NCI-H226 (cell line): ENCODE data around the gene APOC4.
"Not testable (repeated sequence)": the region's sequence is repeated elsewhere in the genome, so short reads cannot be mapped to it uniquely, and the experiment has no call there.

Experiments used
- DNase-seq: peaks from one replicate; pipeline ENCODE4 v3.0.0-alpha.2; 2015

Gene APOC4

DNA sequence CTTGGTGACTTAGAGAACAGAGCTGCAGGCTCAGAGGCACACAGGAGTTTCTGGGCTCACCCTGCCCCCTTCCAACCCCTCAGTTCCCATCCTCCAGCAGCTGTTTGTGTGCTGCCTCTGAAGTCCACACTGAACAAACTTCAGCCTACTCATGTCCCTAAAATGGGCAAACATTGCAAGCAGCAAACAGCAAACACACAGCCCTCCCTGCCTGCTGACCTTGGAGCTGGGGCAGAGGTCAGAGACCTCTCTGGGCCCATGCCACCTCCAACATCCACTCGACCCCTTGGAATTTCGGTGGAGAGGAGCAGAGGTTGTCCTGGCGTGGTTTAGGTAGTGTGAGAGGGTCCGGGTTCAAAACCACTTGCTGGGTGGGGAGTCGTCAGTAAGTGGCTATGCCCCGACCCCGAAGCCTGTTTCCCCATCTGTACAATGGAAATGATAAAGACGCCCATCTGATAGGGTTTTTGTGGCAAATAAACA is 17.8 kb upstream of the APOC4 start:
- no peak for DNase-seq

DNA sequence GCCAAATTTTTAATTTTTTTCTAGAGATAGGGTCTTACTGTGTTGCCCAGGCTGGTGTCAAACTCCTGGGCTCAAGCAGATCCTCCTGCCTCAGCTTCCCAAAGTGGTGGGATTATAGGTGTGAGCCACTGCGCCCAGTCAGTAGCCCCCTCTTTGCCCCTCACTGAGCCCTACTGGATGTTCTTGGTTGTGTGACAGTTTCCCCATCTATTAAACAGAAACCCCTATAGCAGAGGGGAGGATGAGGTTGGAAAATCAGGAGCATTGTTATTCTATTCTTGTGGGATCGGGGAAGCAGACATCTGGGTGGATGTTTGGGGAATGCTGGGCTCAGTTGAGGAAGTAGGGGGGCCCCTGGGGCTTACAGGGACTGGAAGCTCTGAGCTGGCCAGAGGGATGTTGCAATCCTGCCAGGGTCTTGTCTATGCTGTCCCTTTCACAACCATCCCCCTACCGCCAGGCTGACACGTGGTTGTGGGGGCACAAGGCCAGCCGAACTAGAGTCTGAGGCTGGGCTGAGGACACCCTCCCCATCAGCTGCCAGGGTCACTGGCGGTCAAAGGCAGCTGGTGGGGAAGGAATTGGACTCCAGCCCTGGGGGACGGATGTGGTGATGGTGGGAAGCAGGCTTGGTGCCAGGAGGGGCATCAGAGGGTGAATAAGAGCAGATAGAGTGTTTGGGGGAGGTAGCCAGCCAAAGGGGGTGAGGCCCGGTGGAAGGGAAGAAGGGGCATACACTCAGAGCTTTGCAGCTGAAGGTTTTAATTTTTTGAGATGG is 16.7 kb upstream of the APOC4 start:
- DNase-seq: no peak

DNA sequence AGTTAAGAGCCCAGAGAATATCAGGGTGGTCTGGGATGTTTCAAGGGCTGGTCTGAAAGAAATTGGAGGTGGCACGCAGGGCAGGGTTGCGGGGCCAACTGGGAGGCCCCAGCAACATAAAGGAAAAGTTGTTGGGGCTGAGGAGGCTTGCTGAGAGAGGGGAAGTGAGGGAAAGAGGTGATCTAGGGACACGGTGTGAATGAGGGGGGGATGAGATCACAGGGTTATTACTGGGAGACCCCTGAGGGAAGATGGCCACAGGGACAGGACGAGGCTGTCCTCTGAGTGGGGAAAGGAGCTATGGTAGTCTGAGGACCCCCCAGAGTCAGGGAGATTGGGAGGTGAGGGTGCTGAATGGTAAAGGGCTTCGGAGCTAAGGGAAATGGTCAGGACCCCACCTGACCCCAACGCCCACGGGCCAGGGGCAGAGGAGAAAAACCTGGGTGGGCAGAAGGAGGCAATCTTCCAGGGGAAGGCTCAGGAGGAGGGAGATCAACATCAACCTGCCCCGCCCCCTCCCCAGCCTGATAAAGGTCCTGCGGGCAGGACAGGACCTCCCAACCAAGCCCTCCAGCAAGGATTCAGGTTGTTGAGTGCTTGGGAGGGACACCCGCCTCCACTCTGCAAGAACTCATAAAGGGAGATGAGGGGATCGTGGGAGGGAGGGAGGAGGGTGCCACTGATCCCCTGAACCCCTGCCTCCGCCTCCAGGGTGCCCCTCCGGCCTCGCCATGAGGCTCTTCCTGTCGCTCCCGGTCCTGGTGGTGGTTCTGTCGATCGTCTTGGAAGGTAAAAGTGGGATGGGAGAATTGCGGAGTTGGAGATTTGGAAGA is 15.6 kb upstream of the APOC4 start:
- not testable (repeated sequence) for DNase-seq

DNA sequence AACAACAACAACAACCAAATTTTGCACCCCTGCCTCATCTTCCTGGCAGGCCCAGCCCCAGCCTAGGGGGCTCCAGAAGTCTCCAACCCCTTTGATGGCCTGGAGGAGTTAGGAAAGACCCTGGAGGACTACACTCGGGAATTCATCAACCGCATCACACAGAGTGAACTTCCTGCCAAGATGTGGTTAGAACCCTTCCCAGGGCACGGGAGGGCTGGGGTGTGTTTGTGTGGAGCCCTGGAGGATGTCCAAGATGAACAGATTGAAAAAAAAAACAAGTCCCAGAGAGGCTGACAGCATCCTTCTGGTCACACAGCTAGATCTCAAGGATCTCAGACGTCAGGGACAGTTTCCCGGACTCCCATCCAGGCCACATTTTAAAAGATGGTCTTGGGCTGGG is 14.3 kb upstream of the APOC4 start:
- DNase-seq: peak; percentile 33

DNA sequence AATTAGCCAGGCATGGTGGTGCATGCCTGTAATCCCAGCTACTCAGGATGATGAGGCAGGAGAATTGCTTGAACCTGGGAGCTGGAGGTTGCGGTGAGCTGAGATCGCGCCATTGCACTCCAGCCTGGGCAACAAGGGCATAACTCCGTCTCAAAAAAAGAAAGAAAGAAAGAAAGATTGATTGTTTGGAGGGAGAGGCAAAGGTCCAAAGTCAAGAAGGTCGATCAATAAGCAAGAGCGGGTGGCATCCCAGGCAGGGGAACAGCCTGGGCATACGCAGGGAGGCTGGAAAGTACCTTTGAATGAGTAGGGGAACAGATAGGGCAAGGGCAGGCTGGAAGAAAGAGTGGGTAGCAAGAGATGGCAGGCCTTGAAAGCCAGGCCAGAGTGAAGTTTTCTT is 11.9 kb upstream of the APOC4 start:
- no peak for DNase-seq

DNA sequence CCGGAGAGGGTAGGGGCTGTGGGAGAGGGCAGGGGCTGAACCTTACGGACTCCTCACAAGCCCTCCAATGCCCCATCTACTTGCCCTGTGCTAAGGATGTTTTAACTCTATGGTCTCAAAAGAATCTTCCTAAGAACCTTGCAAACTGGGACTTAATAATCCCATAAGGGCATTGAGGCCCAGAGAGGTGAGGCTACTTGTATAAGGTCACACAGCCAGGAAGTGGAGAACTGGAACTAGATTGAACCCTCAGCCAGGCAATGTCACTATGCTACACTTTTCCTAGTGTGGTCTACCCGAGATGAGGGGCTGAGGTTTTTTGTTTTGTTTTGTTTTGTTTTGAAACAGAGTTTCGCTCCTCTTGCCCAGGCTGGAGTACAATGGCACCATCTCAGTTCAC is 10.5 kb upstream of the APOC4 start:
- no peak for DNase-seq

DNA sequence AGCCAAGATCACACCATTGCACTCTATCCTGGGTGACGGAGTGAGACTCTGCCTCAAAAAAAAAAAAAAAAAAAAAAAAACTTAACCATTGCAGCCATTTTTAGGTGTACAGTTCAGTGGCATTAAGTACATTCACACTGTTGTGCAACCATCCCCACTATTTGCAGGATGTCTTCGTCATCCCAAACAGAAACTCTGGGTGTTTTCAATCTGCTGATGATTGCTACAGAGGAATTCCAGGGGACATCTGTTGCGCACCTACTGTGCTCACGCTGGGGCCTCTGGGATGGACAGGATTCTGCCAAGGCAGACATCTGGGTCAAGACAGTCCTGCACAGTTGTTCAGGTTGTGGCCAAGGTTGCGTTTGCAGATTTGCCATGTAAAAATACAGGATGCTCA is 2.4 kb upstream of the APOC4 start:
- DNase-seq: no peak

DNA sequence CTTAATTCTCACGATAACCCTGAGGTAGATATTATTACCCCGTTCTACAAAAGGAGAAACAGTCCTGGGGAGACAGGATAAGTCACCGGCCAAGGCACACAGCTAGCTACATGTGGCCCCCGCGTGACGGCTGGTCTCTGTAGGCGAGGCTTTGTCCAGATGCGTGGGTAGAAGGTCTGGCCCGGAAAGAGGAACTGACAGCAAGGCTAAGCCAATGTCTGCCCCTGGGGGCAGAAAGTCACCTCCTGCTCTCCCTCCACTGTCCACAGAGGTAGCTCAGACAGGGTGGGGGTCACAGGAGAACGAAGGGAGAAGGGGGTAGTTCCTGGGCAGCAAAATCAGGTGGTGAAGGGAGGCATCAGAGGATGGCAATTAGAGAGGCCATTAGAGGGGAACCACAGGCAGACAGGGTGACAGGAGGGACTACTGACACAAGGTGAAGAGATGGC is 1.8 kb downstream of the APOC4 start:
- no peak for DNase-seq

DNA sequence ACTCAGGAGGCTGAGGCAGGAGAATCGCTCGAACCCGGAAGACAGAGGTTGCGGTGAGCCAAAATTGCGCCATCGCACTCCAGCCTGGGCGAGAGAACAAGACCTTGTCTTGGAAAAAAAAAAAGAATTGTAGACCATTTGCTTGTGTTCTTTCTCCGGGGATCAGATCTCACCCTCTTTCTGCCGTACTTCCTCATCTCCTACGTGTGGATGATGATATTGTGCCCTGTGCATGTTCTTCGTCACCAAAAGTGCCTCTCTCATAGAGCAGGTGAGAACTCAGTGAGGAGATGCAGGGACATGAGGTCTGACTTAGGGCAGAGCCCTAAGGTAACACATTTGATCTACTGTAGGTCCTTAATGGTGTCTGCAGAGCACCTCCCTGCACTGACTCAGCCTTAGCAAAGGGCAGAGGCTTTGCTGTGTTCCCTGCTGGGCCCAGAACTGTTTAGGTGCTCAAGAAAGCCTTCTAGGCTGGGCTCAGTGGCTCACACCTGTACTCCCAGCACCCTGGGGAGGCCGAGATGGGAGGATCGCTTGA is 5.1 kb downstream of the APOC4 start:
- no peak for DNase-seq

DNA sequence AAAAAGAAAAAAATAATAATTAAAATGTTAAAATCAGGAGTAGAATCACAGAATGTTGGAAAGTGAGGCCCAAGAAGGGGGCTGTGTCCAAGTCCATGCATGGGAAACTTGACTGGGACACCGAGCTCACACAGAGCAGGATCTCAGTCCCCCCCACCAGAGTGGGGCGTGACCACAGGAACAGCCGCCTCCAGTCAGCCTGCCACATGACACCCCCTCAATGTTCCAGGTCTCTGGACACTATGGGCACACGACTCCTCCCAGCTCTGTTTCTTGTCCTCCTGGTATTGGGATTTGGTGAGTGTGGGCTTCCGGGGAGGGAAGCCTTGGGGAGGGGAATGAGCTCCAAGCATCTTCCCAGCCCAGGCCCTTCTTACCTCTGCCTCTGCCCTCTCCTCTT is 6.2 kb downstream of the APOC4 start:
- DNase-seq: no peak

DNA sequence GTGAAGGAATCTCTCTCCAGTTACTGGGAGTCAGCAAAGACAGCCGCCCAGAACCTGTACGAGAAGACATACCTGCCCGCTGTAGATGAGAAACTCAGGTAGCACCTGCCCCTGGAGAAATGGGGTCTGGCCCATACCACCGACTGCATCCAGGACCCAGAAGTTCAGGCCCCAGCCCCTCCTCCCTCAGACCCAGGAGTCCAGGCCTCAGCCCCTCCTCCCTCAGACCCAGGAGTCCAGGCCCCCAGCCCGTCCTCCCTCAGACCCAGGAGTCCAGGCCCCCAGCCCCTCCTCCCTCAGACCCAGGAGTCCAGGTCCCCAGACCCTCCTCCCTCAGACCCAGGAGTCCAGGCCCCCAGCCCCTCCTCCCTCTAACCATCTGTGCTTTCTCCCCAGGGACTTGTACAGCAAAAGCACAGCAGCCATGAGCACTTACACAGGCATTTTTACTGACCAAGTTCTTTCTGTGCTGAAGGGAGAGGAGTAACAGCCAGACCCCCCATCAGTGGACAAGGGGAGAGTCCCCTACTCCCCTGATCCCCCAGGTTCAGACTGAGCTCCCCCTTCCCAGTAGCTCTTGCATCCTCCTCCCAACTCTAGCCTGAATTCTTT is 6.8 kb downstream of the APOC4 start:
- no peak for DNase-seq

DNA sequence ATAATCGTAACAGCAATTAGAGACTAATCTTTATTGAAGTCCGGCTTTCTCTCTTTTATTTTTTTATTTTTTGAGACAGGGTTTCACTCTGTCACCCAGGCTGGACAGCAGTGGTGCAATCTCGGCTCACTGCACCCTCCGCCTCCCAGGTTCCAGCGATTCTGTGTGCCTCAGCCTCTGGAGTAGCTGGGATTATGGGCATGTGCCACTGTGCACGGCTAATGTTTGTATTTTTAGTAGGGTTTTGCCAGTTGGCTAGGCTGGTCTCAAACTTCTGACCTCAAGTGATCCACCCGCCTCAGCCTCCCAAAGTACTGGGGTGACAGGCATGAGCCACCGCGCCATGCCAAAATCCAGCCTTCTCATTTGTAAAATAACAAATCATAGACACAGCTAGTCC is 7.5 kb downstream of the APOC4 start:
- no peak for DNase-seq

DNA sequence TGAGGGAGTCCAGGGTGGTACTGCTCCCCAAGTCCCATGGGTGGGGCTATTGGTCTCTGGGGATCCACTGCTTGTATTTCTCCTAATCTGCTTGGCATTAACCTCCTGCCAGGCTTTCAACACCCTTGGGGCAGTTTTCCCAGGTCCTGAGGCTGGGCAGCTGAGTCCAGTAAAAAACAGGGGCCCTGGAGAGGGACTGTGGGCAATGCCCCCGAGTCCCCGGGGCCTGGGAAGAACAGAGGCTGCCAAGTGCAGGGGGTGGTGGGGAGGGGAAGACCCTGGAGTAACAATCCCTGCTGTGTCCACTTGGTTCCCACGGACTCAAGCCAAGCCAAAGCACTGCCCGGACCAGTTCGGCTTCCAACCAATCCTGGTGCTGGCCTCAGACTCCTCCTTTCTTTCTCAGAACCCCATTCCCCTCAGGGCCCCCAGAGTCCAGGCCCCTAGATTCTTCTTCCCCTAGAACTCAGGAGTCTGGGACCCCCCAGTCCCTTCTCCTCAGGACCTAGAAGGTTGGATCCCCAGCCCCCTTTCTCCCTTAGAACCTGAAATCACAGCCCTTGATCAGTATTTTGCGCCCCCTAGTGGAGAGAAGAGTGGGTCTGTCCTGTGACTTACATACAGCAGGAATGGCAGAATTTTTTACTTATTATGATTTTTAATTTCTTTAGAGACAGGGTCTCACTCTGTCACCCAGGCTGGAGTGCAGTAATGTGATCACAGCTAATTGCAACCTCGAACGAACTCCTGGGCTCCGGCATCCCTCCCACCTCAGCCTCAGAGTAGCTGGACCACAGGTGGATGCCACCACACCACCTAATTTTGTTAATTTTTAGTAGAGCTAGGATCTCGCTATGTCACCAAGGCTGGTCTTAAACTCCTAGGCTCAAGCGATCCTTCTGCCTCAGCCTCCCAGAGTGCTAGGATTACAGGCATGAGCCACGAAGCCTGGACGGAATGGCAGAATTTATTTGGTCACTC is 9.4 kb downstream of the APOC4 start:
- DNase-seq: peak; percentile 42

DNA sequence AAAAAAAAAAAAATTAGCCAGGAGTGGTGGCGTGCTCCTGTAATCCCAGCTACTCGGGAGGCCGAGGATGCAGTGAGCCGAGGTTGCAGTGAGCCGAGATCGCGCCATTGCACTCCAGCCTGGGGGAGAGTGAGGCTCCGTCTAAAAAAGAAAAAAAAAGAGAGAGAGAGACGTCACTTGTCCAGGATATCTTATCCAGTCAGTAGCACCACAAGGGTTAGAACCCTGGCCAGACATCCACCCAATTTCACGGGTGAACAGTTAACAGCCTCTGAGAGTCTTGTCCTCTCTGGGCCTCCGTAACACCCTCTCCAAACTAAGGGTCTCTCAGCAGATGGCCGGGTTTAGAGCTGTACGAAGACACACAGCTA is 12.2 kb downstream of the APOC4 start:
- no peak for DNase-seq

DNA sequence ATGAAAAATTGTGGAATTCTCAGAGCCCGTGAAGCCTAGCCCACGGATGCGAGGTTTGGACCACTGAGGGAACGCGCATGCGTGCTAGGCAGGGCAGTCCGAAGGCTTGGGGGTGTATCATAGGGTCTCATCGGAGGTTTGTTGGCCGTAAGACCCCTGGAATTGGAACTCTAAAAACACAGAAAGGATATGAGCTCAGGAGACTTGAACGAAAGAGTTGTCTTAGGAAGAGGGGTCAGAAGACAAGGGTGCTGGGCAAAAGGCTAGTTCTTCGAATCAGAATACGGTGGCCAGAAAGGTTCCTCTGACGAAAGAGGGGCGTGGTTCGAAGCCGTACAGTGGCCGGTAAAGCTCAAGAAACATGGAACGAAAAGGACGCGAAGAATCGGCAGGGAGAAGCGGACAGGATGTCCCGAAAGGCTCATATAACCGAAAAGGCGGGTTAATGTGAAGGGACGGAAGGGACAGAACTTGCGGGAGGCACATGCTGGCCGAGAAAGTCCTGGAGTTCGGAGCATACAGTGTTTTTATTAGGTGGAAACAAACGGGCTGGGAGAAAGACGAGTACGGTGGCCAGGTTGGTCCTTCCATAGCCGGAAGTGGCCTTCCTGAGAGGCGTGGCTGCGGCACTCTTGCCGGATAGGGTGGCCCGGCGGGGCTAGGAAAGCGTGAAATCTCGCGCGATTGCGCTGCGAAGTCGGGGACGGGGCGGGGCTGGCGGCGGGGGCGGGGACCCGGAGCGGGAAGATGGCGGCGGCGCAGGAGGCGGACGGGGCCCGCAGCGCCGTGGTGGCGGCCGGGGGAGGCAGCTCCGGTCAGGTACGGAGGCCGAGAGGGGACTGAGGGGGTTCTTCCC is 12.8 kb downstream of the APOC4 start, which contains the start of gene CLPTM1:
TSS of gene CLPTM1 (plus strand) at position 732 of the 856 bp plus-strand sequence. CDS start at position 748, 16 bp downstream.
- peak; percentile 93 for DNase-seq

DNA sequence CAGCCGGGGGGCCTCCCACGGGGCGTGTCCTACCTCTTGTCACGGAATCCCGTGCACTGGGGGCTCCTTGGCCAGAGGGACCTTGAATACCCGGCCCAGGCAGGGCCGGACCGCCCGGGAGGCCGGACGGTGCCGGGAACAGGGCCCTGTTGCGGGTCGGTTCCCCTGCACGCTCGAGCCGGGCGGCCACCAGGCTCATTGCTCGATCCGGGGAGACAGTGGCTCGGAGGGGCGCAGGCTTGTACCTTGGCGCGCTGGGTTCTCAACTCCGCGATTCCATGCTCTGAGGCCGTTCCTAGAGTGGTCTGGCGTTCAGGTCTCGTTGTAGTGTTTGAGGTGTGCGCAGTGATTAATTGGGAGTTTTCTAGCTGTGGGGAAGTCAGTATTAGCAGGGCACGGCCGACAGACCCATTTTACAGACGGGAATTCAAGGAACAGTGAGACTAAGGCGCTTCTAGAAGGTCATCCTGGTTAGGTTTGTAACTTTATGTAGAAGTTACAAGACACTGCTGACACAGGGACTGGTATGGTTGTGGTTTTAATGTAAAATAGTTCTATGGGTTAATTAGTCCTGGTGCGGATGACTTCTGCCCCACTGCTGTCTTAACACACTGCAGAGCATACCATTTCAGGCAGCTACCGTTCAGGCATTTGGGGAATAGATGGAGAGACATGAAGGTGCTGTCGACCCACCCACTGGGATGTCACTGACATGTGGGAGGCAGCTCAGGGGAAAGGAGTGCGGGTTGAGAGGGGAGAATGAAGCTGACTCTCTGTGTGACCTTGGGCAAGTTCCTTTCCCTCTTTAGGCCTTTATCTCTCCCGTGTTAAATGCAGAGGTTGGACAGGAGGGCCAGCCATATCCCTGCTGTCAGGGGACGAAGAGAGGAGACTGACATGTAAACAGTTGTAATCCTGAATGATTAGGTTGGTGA is 13.7 kb downstream of the APOC4 start:
- DNase-seq: no peak

DNA sequence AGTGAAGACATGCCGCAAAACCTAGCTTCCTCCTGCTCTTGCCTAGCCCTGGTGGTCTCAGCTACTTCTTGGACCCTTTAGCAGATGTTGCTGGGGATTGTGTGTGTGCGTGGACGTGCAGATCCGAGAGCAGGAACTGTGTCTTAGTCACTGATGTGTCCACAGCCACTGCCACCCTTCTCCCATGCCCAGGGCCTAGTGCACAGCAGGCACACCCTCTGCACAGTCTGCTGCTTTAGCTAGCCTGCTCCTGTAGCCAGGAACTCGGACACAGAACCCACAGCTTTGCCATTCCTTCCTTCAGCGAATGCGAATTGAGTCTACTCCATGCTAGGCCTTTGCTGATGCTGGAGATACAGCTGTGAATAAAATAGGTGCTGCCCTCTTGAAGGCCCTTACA is 15.5 kb downstream of the APOC4 start:
- no peak for DNase-seq

DNA sequence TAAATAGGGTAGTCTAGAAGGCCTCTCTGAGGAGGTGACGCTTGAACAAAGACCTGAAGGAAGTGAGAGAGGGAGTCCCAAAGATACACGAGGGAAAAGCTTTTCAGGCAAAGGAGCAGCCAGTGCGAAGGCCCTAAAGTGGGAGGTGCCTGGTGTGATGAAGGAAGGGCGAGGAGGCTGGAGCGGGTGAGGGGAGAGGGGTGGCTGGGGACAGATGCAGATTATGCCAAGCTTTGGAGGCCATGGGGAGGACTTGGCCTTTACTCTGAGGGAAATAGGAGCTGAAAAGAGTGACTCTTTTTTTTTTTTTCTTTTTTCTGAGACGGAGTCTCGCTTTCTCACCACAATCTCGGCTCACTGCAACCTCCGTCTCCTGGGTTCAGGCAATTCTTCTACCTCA is 16.1 kb downstream of the APOC4 start:
- no peak for DNase-seq

DNA sequence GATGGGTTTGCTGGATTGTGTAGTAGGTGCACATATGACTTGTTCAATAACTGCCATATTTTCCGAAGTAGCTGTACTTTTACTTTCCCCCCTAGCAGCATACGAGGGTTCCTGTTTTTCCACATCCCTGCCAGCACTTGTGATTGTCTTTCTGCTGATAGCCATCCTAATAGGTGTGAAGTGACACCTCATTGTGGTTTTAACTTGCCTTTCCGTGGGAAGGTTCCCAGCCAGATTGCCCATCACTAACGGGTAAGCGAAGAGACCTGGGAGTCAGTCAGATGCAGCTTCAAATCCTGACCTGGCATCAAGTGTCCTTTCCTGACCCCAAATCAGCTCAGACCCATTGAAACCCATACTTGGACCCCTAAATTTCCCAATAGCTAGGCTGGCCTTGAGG is 17.7 kb downstream of the APOC4 start:
- no peak for DNase-seq
